Right cardiac atrium (tissue), 5 donors: ENCODE data around the gene DNAJC7. TPM values are rescaled to one million over a fixed set of nuclear protein-coding genes. Genes with fewer than 3 reads are reported as not detected.

Source experiments
- ATAC-seq, 2 donors: fragments of 200-7000 bp; cut with Tn5 transposase; one replicate each; pipeline versions ENCODE4 v1.8.0 to v1.9.1; 2020; ENCODE audit warnings: moderate library complexity in 2 of 2, mild to moderate bottlenecking in 1 of 2
- DNase-seq, 3 donors: peaks; one replicate each; pipeline ENCODE4 v3.0.0-alpha.2; 2020
- H3K27ac ChIP-seq: one replicate; pipeline ENCODE4 v1.5.1; 2013; ENCODE audit warnings: mild to moderate bottlenecking, low read length, control low read depth, moderate library complexity
- H3K27me3 ChIP-seq: one replicate; pipeline ENCODE4 v1.6.1; 2013; ENCODE audit not compliant: control insufficient read depth, insufficient read depth
- H3K4me1 ChIP-seq: one replicate; pipeline ENCODE4 v1.6.1; 2013; ENCODE audit warnings: low read length; ENCODE audit not compliant: control insufficient read depth, insufficient read depth
- H3K4me3 ChIP-seq: one replicate; pipeline ENCODE4 v1.5.1; 2013; ENCODE audit warnings: low read length, control low read depth
- H3K9me3 ChIP-seq: one replicate; pipeline ENCODE4 v1.6.1; 2013; ENCODE audit warnings: low read length; ENCODE audit not compliant: control insufficient read depth
- WGBS: extraction: QIAGEN DNeasy Blood & Tissue Kit; methylation state at CpG from one replicate; pipeline ENCODE4 v1.1.7; 2013; 5-methylcytosine and 5-hydroxymethylcytosine counted together
- intact Hi-C, 4 donors: fragments of 100-400 bp; cut with DNase I; formaldehyde crosslinking; loops; one replicate each; pipeline versions ENCODE4 v1.11.0 to v1.14.0; 2022 to 2023
- long read RNA-seq, 4 donors: library from polyadenylated mRNA; unstranded; transcript quantifications; one replicate each; pipeline ENCODE4 v2.0.0, GENCODE V29; 2020 to 2021
- polyA plus RNA-seq: library from polyadenylated mRNA; stranded (reverse); fragments of 200-250 nt; gene quantifications from one replicate; pipeline ENCODE4 v1.2.3, GENCODE V29; 2013
- total RNA-seq, 4 donors: library from RNA; stranded (reverse); fragmentation: NEBNext Ultra II Directional; extraction: Animal tissue kit (Norgen Biotek cat#: 25700); gene quantifications; one replicate each; pipeline ENCODE4 v1.2.1, GENCODE V29; 2021
- donor health status: healthy with polysubstance abuse.
- donor health status: DM: no; HTN: yes; CAD: no.
- donor health status: DM: no; HTN: no; CAD: no.
- donor health status: DM: no; HTN: yes; CAD: no; lungs with severe emphysema.
- donor health status: DM: yes; HTN: yes; CAD: no.

DNAJC7 gene, protein sequence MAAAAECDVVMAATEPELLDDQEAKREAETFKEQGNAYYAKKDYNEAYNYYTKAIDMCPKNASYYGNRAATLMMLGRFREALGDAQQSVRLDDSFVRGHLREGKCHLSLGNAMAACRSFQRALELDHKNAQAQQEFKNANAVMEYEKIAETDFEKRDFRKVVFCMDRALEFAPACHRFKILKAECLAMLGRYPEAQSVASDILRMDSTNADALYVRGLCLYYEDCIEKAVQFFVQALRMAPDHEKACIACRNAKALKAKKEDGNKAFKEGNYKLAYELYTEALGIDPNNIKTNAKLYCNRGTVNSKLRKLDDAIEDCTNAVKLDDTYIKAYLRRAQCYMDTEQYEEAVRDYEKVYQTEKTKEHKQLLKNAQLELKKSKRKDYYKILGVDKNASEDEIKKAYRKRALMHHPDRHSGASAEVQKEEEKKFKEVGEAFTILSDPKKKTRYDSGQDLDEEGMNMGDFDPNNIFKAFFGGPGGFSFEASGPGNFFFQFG
- 10 to 100 TPM; 56.2 to 81.5 (median 65.3) TPM for total RNA-seq
- polyA plus RNA-seq = 60.7 TPM
- long read RNA-seq, donor 1, transcript DNAJC7-203 (14 exons, 2,022 nt) = major isoform, 41 of 89 reads
- long read RNA-seq, donor 1, partial matches to known transcripts = 6 of 89 reads
- long read RNA-seq, donor 1, other reads (novel, unspliced or antisense) = 41 of 89 reads
- long read RNA-seq, donor 2, transcript DNAJC7-203 (14 exons, 2,022 nt) = major isoform, 21 of 34 reads
- long read RNA-seq, donor 2, partial matches to known transcripts = 6 of 34 reads
- long read RNA-seq, donor 2, other reads (novel, unspliced or antisense) = 7 of 34 reads
- long read RNA-seq, donor 3, transcript DNAJC7-203 (14 exons, 2,022 nt) = major isoform, 190 of 291 reads
- long read RNA-seq, donor 3, partial matches to known transcripts = 51 of 291 reads
- long read RNA-seq, donor 3, other reads (novel, unspliced or antisense) = 48 of 291 reads
- long read RNA-seq, donor 4, transcript DNAJC7-203 (14 exons, 2,022 nt) = major isoform, 18 of 25 reads
- long read RNA-seq, donor 4, partial matches to known transcripts = 0 of 25 reads
- long read RNA-seq, donor 4, other reads (novel, unspliced or antisense) = 7 of 25 reads

DNA sequence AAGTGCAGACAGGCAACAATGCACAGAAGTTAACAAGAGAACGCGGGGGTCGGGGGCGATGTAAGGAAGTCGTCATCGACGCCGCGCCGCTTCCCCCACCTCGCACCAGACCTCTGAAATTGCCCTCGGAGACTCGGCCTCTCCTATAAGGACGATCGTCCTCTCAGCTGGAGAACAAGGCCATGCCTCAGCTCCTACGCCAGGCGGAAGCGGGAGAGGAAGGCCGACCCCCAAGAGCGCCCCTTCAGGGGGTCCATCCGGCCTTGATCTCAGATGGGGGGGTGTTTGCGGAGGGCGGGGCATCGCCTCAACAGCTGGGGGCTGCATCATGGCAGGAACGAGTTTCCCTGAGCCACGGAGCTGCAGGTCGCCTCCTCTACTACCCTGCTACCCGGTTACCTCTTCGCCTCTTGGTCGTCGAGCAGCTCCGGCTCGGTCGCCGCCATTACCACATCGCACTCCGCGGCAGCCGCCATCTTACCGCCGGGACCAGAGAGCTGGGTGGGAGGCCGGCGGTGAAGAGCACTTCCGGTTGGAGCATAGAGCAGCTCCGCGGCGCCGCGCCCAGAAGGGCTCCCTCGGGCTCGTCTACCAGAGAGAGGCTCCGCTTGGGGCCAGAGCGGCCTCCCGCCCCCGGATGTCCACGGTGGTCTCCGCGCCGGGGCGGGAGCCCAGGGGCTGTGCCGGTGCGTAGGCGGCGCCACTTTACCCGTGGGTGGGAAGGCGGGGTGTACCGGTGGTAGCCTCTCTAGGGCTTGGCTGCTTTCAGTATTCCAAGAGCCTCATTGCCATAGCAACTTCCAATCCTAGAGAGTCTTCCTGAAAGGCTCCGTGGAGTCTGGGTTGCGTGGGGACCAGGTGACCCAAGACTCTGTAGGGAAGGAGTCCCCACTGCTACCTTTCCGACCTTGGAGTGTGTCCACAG is at the start of gene DNAJC7:
TSS of gene DNAJC7 (minus strand) at position 499 of the 925 bp plus-strand sequence. CDS start at position 476, 23 bp downstream.
- WGBS = under 1% methylated on average over 70 of the region's 70 CpGs
- H3K4me1 ChIP-seq = peaks cover 6% of the 10 kb centered on the region
- ATAC-seq (peak; percentile 96 to 97), DNase-seq (peak; percentile 94 to 98 (median 97))
- intact Hi-C loops = loop anchor here in 1 of 4 donors (5.0 kb wide), 1 partner anchor 50 kb away; the partner anchor contains the start of gene CNP
- no peaks in the 10 kb centered on the region for H3K27me3 ChIP-seq
- H3K9me3 ChIP-seq = no peaks in the 10 kb centered on the region
- H3K4me3 ChIP-seq = peak within 1 kb of the TSS; percentile 73
- peak within 1 kb of the TSS; percentile 69 for H3K27ac ChIP-seq

DNA sequence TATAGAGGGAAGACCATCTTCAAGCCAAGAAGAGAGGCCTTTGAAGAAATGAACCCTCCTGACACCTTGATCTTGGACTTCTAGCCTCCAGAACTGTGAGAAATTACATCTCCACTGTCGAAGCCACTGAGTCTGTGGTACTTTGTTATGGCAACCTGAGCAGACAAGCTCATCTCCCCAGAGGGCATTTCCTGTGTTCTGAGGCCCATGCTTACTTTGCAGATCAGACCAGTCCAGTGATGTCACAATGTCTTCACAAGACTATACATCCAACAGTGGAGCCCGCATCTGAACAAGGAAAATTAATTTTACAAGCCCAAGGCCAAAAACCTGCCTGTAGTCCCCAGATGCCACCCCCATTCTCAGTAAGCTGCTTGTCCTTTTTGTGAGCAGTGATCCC is 48.0 kb upstream of the DNAJC7 start:
- no peaks in the 10 kb centered on the region for H3K27me3 ChIP-seq
- no peak overlapping the region for H3K27ac ChIP-seq
- DNase-seq = no peak
- ATAC-seq = no peak
- 74% methylated on average over 2 of the region's 2 CpGs for WGBS
- no peaks in the 10 kb centered on the region for H3K4me1 ChIP-seq
- no peaks in the 10 kb centered on the region for H3K9me3 ChIP-seq
- H3K4me3 ChIP-seq = no peak overlapping the region
- intact Hi-C loops = no loop called here

DNA sequence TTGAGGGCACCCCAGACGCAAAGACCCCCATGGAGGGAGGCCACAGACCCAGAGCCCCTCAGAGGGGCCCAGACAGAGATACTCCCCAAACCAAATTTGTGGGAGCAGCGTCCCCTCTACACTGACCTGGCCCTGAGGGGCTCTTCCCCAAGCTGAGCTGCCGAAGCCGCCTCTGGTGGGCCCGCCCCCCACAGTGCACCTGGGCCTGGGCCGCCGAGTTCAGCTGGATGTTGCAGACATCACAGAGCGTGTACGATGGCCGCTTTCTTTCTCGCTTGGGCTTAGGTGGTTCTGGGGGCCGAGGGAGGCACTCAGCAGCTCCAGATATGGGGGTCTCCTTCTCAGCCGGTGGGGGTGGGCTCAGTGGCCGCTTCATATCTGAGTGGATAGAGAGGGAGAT is 45.4 kb upstream of the DNAJC7 start:
- DNase-seq (no peak), ATAC-seq (no peak)
- H3K27me3 ChIP-seq = no peaks in the 10 kb centered on the region
- H3K4me3 ChIP-seq = no peak overlapping the region
- no peak overlapping the region for H3K27ac ChIP-seq
- WGBS = 88% methylated on average over 14 of the region's 14 CpGs
- H3K4me1 ChIP-seq = no peaks in the 10 kb centered on the region
- H3K9me3 ChIP-seq = no peaks in the 10 kb centered on the region
- intact Hi-C loops = loop anchor here in 1 of 4 donors (5.0 kb wide), 1 partner anchor 45 kb away; no protein-coding TSS in a partner anchor

DNA sequence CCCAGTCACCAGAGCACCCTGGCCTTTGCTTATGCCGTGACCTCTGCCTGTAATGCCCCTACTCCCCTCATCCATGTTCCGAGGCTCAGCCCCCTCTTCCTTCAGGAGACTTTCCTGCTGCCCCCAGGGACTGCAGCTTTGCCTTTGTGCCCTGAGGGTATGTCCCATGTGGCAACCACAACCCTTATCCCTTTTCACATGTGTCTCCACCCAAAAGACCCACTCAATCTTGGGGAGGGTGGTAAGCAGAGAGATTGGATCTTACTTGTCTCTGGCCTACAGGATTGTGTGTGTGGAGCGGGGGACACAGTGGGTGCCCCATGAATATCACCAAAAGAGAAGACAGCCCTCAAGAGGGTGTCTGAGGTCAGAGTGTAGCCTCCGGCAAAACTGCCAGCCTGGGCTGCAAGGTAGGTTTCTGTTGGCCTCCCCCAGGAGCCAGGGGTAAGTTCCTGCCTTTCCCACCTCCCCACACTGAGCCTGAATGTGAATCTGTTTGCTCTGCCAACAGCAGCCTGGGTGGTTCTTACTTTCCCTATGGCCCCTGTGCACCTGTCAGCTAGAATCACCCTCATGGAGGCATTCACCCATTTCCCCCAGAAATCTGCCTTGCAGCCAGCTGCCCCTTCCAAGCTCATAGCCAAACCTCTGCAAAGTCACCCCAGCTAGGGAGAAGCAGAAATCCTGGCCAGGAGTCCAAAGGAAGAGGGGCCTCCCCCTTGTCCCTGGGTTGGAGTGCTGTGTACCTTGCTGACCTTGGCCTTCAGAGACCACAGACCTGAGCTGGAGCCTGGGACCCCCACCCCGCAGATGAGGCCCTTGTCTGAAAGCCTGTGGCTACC is 44.6 kb upstream of the DNAJC7 start:
- Histone ChIP-seq H3K4me1 (no peaks in the 10 kb centered on the region), H3K27ac (no peak overlapping the region), H3K9me3 (no peaks in the 10 kb centered on the region), H3K4me3 (no peak overlapping the region), H3K27me3 (no peaks in the 10 kb centered on the region)
- 69% methylated on average over 5 of the region's 5 CpGs for WGBS
- DNase-seq = no peak
- intact Hi-C loops = loop anchor here in 1 of 4 donors (5.0 kb wide), 1 partner anchor 45 kb away; no protein-coding TSS in a partner anchor
- no peak for ATAC-seq

DNA sequence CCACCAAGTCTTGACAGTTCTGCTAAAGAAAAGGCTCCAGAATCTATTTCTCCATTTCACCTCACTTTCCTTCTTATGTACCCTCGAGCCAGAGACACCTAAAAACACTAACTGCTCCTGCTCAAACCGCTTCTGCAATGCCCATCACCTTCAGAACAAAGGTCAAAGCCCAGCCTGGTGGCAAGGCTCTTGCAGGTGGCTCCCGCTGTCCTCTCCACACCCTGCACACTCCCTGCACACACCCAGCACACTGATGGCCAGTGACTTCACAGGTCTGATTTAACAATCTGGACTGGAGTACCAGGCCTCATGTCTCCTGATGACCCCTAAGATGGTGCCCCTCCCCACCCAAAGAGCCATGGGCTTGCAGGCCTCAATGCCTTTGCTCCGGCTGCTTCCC is 43.0 kb upstream of the DNAJC7 start:
- Histone ChIP-seq H3K4me1 (no peaks in the 10 kb centered on the region), H3K4me3 (no peak overlapping the region), H3K9me3 (no peaks in the 10 kb centered on the region), H3K27ac (no peak overlapping the region), H3K27me3 (no peaks in the 10 kb centered on the region)
- intact Hi-C loops = loop anchor here in 1 of 4 donors (5.0 kb wide), 1 partner anchor 47 kb away; no protein-coding TSS in a partner anchor
- no peak for DNase-seq
- no peak for ATAC-seq
- WGBS = 84% methylated on average over 4 of the region's 4 CpGs

DNA sequence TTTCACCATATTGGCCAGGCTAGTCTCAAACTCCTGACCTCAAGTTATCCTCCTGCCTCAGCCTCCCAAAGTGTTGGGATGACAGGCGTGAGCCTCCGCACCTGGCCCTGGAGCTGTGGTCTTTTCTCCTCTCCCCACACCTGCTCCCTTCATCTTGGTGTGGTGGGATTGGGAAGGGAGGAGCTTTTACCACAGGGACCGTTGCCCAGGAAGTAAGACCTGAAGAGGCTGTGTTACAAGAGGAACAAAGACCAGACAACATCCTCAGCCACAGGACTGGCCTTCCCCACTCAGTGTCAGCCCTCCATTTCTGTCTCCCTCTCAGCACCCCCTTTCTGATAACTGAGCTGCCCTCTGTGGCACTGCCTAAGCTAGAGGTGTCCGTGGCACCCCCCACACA is 42.6 kb upstream of the DNAJC7 start:
- WGBS = 72% methylated on average over 4 of the region's 4 CpGs
- H3K4me3 ChIP-seq = no peak overlapping the region
- no peaks in the 10 kb centered on the region for H3K9me3 ChIP-seq
- no peak overlapping the region for H3K27ac ChIP-seq
- no peaks in the 10 kb centered on the region for H3K27me3 ChIP-seq
- H3K4me1 ChIP-seq = no peaks in the 10 kb centered on the region
- no peak for DNase-seq
- no peak for ATAC-seq
- intact Hi-C loops = loop anchor here in 1 of 4 donors (5.0 kb wide), 1 partner anchor 47 kb away; no protein-coding TSS in a partner anchor

DNA sequence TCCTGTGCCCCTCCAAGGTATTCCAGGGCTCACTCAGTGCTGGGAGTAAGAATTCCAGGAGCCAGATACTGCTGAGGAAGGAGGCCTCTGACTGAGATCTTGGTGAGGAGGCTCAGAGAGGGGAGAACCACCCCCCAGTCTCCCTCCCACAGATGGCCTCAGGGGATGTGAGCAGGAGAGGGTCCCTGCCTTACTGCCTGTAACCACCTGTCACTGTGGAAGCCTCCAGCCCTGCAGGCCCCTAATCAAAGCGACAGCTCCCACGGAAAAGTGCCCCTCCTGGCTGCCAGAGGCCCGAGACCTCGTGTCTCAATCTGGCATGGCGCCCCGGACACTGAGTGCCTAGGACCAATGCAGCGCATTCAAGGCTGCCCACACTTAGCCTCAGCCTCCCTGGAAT is 40.8 kb upstream of the DNAJC7 start:
- ATAC-seq (no peak), DNase-seq (no peak)
- WGBS = 58% methylated on average over 7 of the region's 7 CpGs
- Histone ChIP-seq H3K4me3 (no peak overlapping the region), H3K4me1 (no peaks in the 10 kb centered on the region), H3K27me3 (no peaks in the 10 kb centered on the region), H3K27ac (no peak overlapping the region), H3K9me3 (no peaks in the 10 kb centered on the region)
- intact Hi-C loops = no loop called here

DNA sequence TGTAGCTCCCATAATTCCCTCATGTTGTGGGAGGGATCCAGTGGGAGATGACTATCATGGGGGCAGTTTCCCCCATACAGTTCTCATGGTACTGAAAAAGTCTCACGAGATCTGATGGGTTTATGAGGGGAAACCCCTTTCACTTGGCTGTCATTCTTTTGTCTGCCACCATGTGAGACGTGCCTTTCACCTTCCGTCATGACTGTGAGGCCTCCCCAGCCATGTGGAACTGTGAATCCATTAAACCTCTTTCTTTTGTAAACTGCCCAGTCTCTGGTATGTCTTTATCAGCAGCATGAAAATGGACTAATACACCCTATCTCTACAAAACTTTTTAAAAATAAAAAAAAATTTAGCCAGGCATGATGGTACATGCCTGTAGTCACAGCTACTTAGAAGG is 39.4 kb upstream of the DNAJC7 start:
- Histone ChIP-seq H3K27ac (no peak overlapping the region), H3K9me3 (no peaks in the 10 kb centered on the region), H3K4me3 (no peak overlapping the region), H3K27me3 (no peaks in the 10 kb centered on the region), H3K4me1 (no peaks in the 10 kb centered on the region)
- DNase-seq (no peak), ATAC-seq (no peak)
- intact Hi-C loops = no loop called here
- 71% methylated on average over 3 of the region's 3 CpGs for WGBS

DNA sequence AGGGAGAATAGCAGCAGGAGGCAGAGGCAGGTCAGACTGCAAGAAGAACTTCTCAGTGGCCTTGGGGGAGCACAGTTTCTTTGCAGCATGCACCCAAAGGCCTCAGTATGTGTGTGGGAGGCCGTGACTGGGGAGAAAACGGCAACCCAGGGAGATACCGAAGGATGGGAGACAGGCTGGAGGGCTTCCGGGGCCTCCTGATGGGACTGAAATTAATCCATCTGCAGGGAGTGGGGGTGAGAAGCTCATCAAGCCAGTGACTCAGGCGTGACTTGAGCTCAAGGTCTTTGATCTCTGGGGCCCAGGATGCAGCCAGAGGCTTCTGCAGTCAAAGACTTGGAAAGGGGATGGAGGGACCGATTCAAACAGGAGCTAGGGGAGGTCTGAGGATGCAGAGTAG is 38.3 kb upstream of the DNAJC7 start:
- no peak overlapping the region for H3K4me3 ChIP-seq
- DNase-seq (no peak), ATAC-seq (no peak)
- intact Hi-C loops = no loop called here
- H3K27me3 ChIP-seq = no peaks in the 10 kb centered on the region
- H3K4me1 ChIP-seq = no peaks in the 10 kb centered on the region
- no peaks in the 10 kb centered on the region for H3K9me3 ChIP-seq
- no peak overlapping the region for H3K27ac ChIP-seq
- 39% methylated on average over 6 of the region's 6 CpGs for WGBS
